Left renal pelvis (tissue), 4 donors: Measurements from ENCODE around the gene OPN3. TPM values are rescaled to one million over a fixed set of nuclear protein-coding genes. Genes with fewer than 3 reads are reported as not detected.

Source experiments
- DNase-seq, 4 donors: peaks; one replicate each; pipeline ENCODE4 v3.0.0-alpha.2; 2013; ENCODE audit warnings: low read depth in 4 of 4, low spot score in 3 of 4
- polyA plus RNA-seq, 4 donors: library from polyadenylated mRNA; unstranded; fragments of 120-200 nt; gene quantifications; one replicate each; pipeline ENCODE4 v1.2.1, GENCODE V29; 2013; ENCODE audit not compliant: insufficient read length in 4 of 4

OPN3 gene
- polyA plus RNA-seq, 4 donors = 21.1 to 50.5 (median 47.0) TPM

GRCh38 chr1:241593186-241593585 lies 47.0 kb downstream of the OPN3 start:
- no peak for DNase-seq

GRCh38 chr1:241592273-241592958 lies 47.8 kb downstream of the OPN3 start:
- no peak for DNase-seq

- DNase-seq = no peak
Measured at GRCh38 chr1:241591736-241592135, 48.4 kb downstream of the OPN3 start.

GRCh38 chr1:241591317-241591716 lies 48.9 kb downstream of the OPN3 start:
- DNase-seq = no peak

- no peak for DNase-seq
Measured at GRCh38 chr1:241590719-241591118, 49.5 kb downstream of the OPN3 start.

GRCh38 chr1:241589521-241589920 lies 50.6 kb downstream of the OPN3 start:
- DNase-seq = no peak

- no peak for DNase-seq
Measured at GRCh38 chr1:241586905-241587512, 53.2 kb downstream of the OPN3 start.

- no peak for DNase-seq
Measured at GRCh38 chr1:241582921-241583321, 57.2 kb downstream of the OPN3 start.

GRCh38 chr1:241579434-241579833 lies 60.7 kb downstream of the OPN3 start:
- DNase-seq = no peak

GRCh38 chr1:241574154-241574553 lies 66.0 kb downstream of the OPN3 start:
- DNase-seq = no peak

- no peak for DNase-seq
Measured at GRCh38 chr1:241569848-241570247, 70.3 kb downstream of the OPN3 start.

- no peak for DNase-seq
Measured at GRCh38 chr1:241560849-241561187, 79.4 kb downstream of the OPN3 start.

- DNase-seq = no peak
Measured at GRCh38 chr1:241560146-241560848, 79.9 kb downstream of the OPN3 start.

GRCh38 chr1:241557551-241558193 lies 82.5 kb downstream of the OPN3 start:
- DNase-seq = no peak

- DNase-seq = no peak
Measured at GRCh38 chr1:241557031-241557430, 83.1 kb downstream of the OPN3 start.

GRCh38 chr1:241555526-241555925 lies 84.6 kb downstream of the OPN3 start:
- DNase-seq = no peak

- no peak for DNase-seq
Measured at GRCh38 chr1:241553886-241554592, 86.1 kb downstream of the OPN3 start.

- DNase-seq = no peak
Measured at GRCh38 chr1:241551759-241552638, 88.2 kb downstream of the OPN3 start.

GRCh38 chr1:241550318-241550717 lies 89.9 kb downstream of the OPN3 start:
- no peak for DNase-seq

GRCh38 chr1:241548008-241548407 lies 92.2 kb downstream of the OPN3 start:
- no peak for DNase-seq
